Trophoblast cell (in vitro differentiated cells and primary cell): Measurements from ENCODE around the gene NAT8.
"Not testable (repeated sequence)": the region's sequence is repeated elsewhere in the genome, so short reads cannot be mapped to it uniquely, and the experiment has no call there.

Experiments
- DNase-seq, 2 donors: peaks; one replicate each; pipeline ENCODE4 v3.0.0-alpha.2; 2016
- H2AFZ ChIP-seq: 2 replicates; pipeline ENCODE4 v1.6.1; 2013; ENCODE audit warnings: low read length, moderate library complexity, mild to moderate bottlenecking; ENCODE audit not compliant: insufficient read depth, poor library complexity
- H2AK5ac ChIP-seq: 2 replicates; pipeline ENCODE4 v1.6.1; 2013; ENCODE audit warnings: mild to moderate bottlenecking, low read length
- H2BK120ac ChIP-seq: 2 replicates; pipeline ENCODE4 v1.6.1; 2013; ENCODE audit warnings: low read length, mild to moderate bottlenecking, moderate library complexity; ENCODE audit not compliant: insufficient read depth, poor library complexity
- H2BK12ac ChIP-seq: 2 replicates; pipeline ENCODE4 v1.6.1; 2013; ENCODE audit warnings: mild to moderate bottlenecking, low read length, moderate library complexity
- H2BK5ac ChIP-seq: 2 replicates; pipeline ENCODE4 v1.6.1; 2013; ENCODE audit warnings: low read length, low read depth, moderate library complexity, mild to moderate bottlenecking; ENCODE audit not compliant: poor library complexity
- H3K14ac ChIP-seq: 2 replicates; pipeline ENCODE4 v1.6.1; 2013; ENCODE audit warnings: mild to moderate bottlenecking, low read length
- H3K18ac ChIP-seq: 2 replicates; pipeline ENCODE4 v1.6.1; 2013; ENCODE audit warnings: mild to moderate bottlenecking, low read length
- H3K23ac ChIP-seq: 2 replicates; pipeline ENCODE4 v1.6.1; 2013; ENCODE audit warnings: low read length
- H3K27ac ChIP-seq: 2 replicates; pipeline ENCODE4 v1.5.1; 2013; ENCODE audit warnings: low read depth, mild to moderate bottlenecking, inconsistent platforms, low read length, moderate library complexity
- H3K27me3 ChIP-seq: 2 replicates; pipeline ENCODE4 v1.6.1; 2013; ENCODE audit warnings: inconsistent platforms, mild to moderate bottlenecking, low read length, moderate library complexity; ENCODE audit not compliant: insufficient read depth
- H3K36me3 ChIP-seq, 2 experiments: 1 replicate in 1 of 2; 2 replicates in 1 of 2; pipeline ENCODE4 v1.6.1; 2013; ENCODE audit warnings: low read length in 2 of 2, mild to moderate bottlenecking in 2 of 2, moderate library complexity in 1 of 2; ENCODE audit not compliant: insufficient read depth in 2 of 2, control insufficient read depth in 1 of 2
- H3K4ac ChIP-seq: 2 replicates; pipeline ENCODE4 v1.6.1; 2013; ENCODE audit warnings: low read depth, mild to moderate bottlenecking, low read length, moderate library complexity
- H3K4me1 ChIP-seq, 2 experiments: 1 replicate in 1 of 2; 2 replicates in 1 of 2; pipeline ENCODE4 v1.6.1; 2013; ENCODE audit warnings: low read length in 2 of 2, mild to moderate bottlenecking in 2 of 2, moderate library complexity in 1 of 2; ENCODE audit not compliant: insufficient read depth in 2 of 2, control insufficient read depth in 1 of 2
- H3K4me2 ChIP-seq: 2 replicates; pipeline ENCODE4 v1.6.1; 2013; ENCODE audit warnings: inconsistent platforms, mild to moderate bottlenecking, low read length, moderate library complexity
- H3K4me3 ChIP-seq: 2 replicates; pipeline ENCODE4 v1.5.1; 2013; ENCODE audit warnings: mild to moderate bottlenecking, low read depth, low read length, inconsistent platforms
- H3K79me1 ChIP-seq: one replicate; pipeline ENCODE4 v1.6.1; 2013; ENCODE audit warnings: low read length
- H3K79me2 ChIP-seq: 2 replicates; pipeline ENCODE4 v1.6.1; 2013; ENCODE audit warnings: low read length, mild to moderate bottlenecking; ENCODE audit not compliant: control insufficient read depth, insufficient read depth, poor library complexity
- H3K9ac ChIP-seq: 2 replicates; pipeline ENCODE4 v1.6.1; 2013; ENCODE audit warnings: mild to moderate bottlenecking, low read length
- H3K9me3 ChIP-seq: 2 replicates; pipeline ENCODE4 v1.6.1; 2013; ENCODE audit warnings: low read depth, mild to moderate bottlenecking, control low read depth, inconsistent platforms, low read length; ENCODE audit not compliant: insufficient read depth
- H4K12ac ChIP-seq: 2 replicates; pipeline ENCODE4 v1.6.1; 2013; ENCODE audit warnings: low read depth, mild to moderate bottlenecking, low read length, moderate library complexity
- H4K8ac ChIP-seq: 2 replicates; pipeline ENCODE4 v1.6.1; 2013; ENCODE audit warnings: low read depth, mild to moderate bottlenecking, low read length, moderate library complexity
- H4K91ac ChIP-seq: one replicate; pipeline ENCODE4 v1.6.1; 2013; ENCODE audit warnings: low read depth, mild to moderate bottlenecking, low read length, moderate library complexity
- WGBS: extraction: QIAGEN DNeasy Blood & Tissue Kit; methylation state at CpG from one replicate; pipeline ENCODE4 v1.1.7; 2013; ENCODE audit warnings: missing lambda C conversion rate; ENCODE audit not compliant: insufficient read length, insufficient coverage; ENCODE audit errors: extremely low coverage; 5-methylcytosine and 5-hydroxymethylcytosine counted together

Gene NAT8

DNA sequence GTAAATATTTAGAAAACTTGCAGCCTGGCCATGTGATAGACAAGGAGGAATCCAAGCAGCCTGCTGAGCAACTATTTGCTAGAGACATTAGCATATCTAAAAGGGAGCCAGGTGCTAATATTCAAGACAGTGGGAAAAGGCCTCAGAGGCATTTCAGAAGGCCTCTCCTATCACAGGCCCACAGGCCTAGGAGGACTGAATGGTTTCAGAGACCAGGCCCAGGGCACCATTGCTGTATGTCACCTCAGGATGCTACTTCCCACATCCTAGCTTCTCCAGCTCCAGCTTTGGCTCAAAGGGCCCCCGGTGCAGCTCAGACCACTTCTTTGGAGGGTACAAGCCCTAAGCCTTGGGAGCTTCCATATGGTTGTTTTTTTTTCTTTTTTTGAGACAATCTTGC, 3.8 kb downstream of the NAT8 start:
- Histone ChIP-seq H3K4me1 (no peaks in the 10 kb centered on the region), H3K9me3 (peaks cover 8% of the 10 kb centered on the region), H3K36me3 (no peaks in the 10 kb centered on the region), H3K79me2 (no peaks in the 10 kb centered on the region), H3K27me3 (no peaks in the 10 kb centered on the region), H3K79me1 (no peaks in the 10 kb centered on the region), H4K8ac (no peak overlapping the region), H3K4me3 (no peak overlapping the region), H4K91ac (no peak overlapping the region), H4K12ac (no peak overlapping the region), H3K9ac (no peak overlapping the region), H2AK5ac (no peak overlapping the region), H3K4me2 (no peak overlapping the region), H3K4ac (no peak overlapping the region), H2BK12ac (no peak overlapping the region), H2BK5ac (no peak overlapping the region), H3K27ac (no peak overlapping the region), H3K23ac (no peak overlapping the region), H3K18ac (no peak overlapping the region), H2AFZ (no peak overlapping the region), H2BK120ac (no peak overlapping the region), H3K14ac (no peak overlapping the region)
- no CpG with 5 or more reads among the region's 1 CpG for WGBS
- no peak for DNase-seq

DNA sequence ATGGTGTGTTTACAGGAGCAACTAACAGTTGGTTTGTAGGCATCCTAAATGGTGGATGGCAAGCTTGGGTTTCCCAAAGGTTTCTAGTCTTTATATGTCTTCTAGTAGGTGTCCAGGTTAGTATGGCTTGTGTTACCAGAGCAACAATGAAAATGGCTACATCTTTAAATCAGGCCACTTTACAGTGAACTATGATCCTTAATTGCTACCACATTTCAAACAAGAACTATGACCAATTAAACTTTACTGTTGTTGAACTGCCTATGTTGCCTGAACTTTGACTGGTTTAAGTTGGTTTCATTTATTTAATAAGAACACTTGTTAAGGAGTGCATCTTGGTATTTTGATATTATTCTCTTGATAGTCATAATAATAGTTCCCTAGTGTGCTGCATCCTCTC, 5.2 kb downstream of the NAT8 start:
- H2BK12ac ChIP-seq, H3K27ac ChIP-seq, H3K4me1 ChIP-seq, H2BK5ac ChIP-seq, H3K9me3 ChIP-seq, DNase-seq, H3K14ac ChIP-seq, H4K91ac ChIP-seq, H2AK5ac ChIP-seq, H4K12ac ChIP-seq, H3K4ac ChIP-seq, H2AFZ ChIP-seq, H2BK120ac ChIP-seq, H3K79me1 ChIP-seq, H3K79me2 ChIP-seq, H3K27me3 ChIP-seq, H3K9ac ChIP-seq, H3K23ac ChIP-seq, H3K36me3 ChIP-seq, H3K4me2 ChIP-seq, H4K8ac ChIP-seq, H3K18ac ChIP-seq, H3K4me3 ChIP-seq: not testable (repeated sequence)

DNA sequence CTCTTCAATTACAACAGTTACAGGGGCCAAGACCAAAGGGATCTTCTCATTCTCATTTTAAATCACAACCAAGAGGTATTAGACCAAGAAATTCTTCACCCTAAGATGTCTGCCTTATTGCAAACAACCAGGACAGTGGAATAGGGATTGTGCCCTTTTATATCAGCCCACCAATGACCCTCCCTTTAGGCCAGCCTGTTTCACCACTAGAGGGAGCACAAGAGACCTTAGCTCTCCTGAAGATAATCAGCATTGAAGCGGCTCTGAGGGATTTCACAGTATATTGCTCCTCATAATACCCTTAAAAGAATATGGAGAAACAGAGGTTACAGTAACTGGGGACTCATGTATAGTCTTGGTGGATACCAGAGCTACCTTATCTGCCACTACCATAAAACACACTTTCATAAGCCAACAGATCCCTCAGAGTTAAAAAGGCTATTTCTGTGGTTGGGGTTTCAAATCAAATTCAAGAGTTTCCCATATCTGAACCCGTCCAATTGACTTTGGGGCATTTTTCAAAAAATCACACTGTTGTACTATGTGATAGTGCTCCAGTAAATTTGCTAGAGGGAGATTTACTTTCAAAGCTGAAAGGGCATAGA, 11.5 kb downstream of the NAT8 start:
- not testable (repeated sequence) for H3K27me3 ChIP-seq, H3K36me3 ChIP-seq, H3K23ac ChIP-seq

DNA sequence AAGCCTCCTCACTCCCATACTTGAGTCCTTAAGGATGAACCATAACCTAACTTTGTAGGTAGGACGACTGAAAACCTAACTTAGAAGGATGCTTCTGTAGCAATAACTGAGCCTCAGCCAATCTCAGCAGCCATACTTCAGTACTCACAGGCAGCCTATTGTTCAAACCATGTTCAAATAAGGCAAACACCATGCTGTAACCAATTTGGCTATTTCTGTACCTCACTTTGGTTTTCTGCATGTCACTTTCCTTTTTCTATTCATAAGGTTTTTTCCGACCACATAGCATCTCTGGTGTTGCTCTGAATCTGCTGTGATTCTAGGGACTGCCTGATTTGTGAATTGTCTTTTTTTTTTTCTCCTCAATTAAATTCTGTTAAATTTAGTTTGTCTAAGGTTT, 13.7 kb downstream of the NAT8 start:
- not testable (repeated sequence) for H2BK5ac ChIP-seq, H3K79me2 ChIP-seq, H2AK5ac ChIP-seq, H3K9ac ChIP-seq, H3K4me2 ChIP-seq, H4K91ac ChIP-seq, H3K4ac ChIP-seq, H3K4me3 ChIP-seq, H3K4me1 ChIP-seq, DNase-seq, H3K23ac ChIP-seq, H3K9me3 ChIP-seq, H3K27ac ChIP-seq, H3K27me3 ChIP-seq, H3K18ac ChIP-seq, H4K12ac ChIP-seq, H2BK12ac ChIP-seq, H3K36me3 ChIP-seq, H3K14ac ChIP-seq, H3K79me1 ChIP-seq, H2AFZ ChIP-seq, H2BK120ac ChIP-seq, H4K8ac ChIP-seq
- WGBS = no CpG with 5 or more reads among the region's 2 CpGs

More for the DNA sequence above, 11.5 kb downstream of the NAT8 start:
- not testable (repeated sequence) for H3K4me1 ChIP-seq, H3K18ac ChIP-seq, H3K14ac ChIP-seq, H2BK12ac ChIP-seq, H4K91ac ChIP-seq, H2BK120ac ChIP-seq, H3K9me3 ChIP-seq, H3K27ac ChIP-seq, H3K79me1 ChIP-seq, H2AK5ac ChIP-seq, H2AFZ ChIP-seq, H2BK5ac ChIP-seq, H3K79me2 ChIP-seq, H3K4me3 ChIP-seq, H3K9ac ChIP-seq, H3K4ac ChIP-seq, H3K4me2 ChIP-seq, H4K8ac ChIP-seq, H4K12ac ChIP-seq
- WGBS = no CpG with 5 or more reads among the region's 2 CpGs
- peak in 1 of 2 donors; percentile 5 for DNase-seq
